Smooth muscle cell of the brain vasculature (primary cell): Measurements from ENCODE around the gene PLA2G4A.

Source experiments
- DNase-seq: peaks from one replicate; pipeline ENCODE4 v3.0.0-alpha.2; 2012; ENCODE audit warnings: low read depth, low spot score

The PLA2G4A gene

GRCh38 chr1:186872291-186872690 is 43.5 kb downstream of the PLA2G4A start:
- no peak for DNase-seq

- DNase-seq, result no peak
These were observed 44.9 kb downstream of the PLA2G4A start for GRCh38 chr1:186873687-186874086.

- DNase-seq, result no peak
These were observed 47.4 kb downstream of the PLA2G4A start for GRCh38 chr1:186875896-186876835.

- no peak for DNase-seq
These were observed 49.6 kb downstream of the PLA2G4A start for GRCh38 chr1:186878356-186878755.

- DNase-seq, result no peak
These were observed 52.2 kb downstream of the PLA2G4A start for GRCh38 chr1:186880982-186881381.

- DNase-seq, result no peak
These were observed 53.8 kb downstream of the PLA2G4A start for GRCh38 chr1:186882372-186883134.

- no peak for DNase-seq
These were observed 55.5 kb downstream of the PLA2G4A start for GRCh38 chr1:186884251-186884650.

GRCh38 chr1:186887203-186887602 is 58.5 kb downstream of the PLA2G4A start:
- DNase-seq, result no peak

- no peak for DNase-seq
These were observed 59.6 kb downstream of the PLA2G4A start for GRCh38 chr1:186888367-186888766.

GRCh38 chr1:186892936-186893335 is 64.2 kb downstream of the PLA2G4A start:
- no peak for DNase-seq

- DNase-seq, result no peak
These were observed 65.7 kb downstream of the PLA2G4A start for GRCh38 chr1:186894415-186894814.

GRCh38 chr1:186896211-186896610 is 67.5 kb downstream of the PLA2G4A start:
- no peak for DNase-seq

- no peak for DNase-seq
These were observed 68.3 kb downstream of the PLA2G4A start for GRCh38 chr1:186897008-186897407.

GRCh38 chr1:186899577-186899976 is 70.8 kb downstream of the PLA2G4A start:
- DNase-seq, result no peak

- DNase-seq, result no peak
These were observed 71.2 kb downstream of the PLA2G4A start for GRCh38 chr1:186899977-186900376.

- DNase-seq, result no peak
These were observed 71.9 kb downstream of the PLA2G4A start for GRCh38 chr1:186900539-186901237.

- no peak for DNase-seq
These were observed 72.9 kb downstream of the PLA2G4A start for GRCh38 chr1:186901631-186902030.

- no peak for DNase-seq
These were observed 74.8 kb downstream of the PLA2G4A start for GRCh38 chr1:186903374-186904136.

GRCh38 chr1:186904361-186904760 is 75.6 kb downstream of the PLA2G4A start:
- DNase-seq, result no peak

GRCh38 chr1:186905561-186905960 is 76.8 kb downstream of the PLA2G4A start:
- no peak for DNase-seq

GRCh38 chr1:186915555-186915954 is 86.8 kb downstream of the PLA2G4A start:
- DNase-seq, result no peak
